ACHN (cell line): ENCODE data around the gene RANBP17.

Source experiments
- DNase-seq: peaks from one replicate; pipeline ENCODE4 v3.0.0-alpha.2; 2015
- in situ Hi-C: cut with HindIII; loops from 2 replicates; pipeline ENCODE4 v1.10.0; 2017; ENCODE audit warnings: low sequenced_read_pairs, low pct_ligation_motif_present, low pct_unique_long_range_greater_than_20kb

RANBP17 gene

DNA sequence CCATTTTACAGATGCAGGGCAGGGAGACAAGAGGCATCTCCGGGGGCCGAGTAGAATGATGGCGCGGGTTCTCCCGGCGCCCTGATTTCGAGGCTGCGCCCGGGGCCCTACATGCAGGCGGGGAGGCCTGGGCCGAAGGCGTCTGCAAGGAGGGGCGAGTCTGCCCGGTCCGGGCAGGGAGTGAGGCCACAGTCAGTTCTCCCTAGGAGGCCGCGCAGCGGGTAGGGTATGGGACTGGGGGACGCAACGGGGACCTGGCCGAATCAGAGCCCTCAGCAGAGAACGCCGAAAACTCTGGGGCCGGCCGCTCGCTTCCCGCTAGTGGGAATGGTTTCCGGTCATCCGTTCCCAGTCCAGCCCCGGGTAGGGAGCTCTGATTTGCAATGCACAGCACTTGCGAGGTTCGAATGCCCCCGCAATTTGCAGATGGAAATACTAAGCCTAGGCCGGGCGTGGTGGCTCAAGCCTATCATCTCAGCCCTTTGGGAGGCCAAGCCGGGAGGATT, 453.6 kb downstream of the RANBP17 start:
- in situ Hi-C loops = no loop called here

DNA sequence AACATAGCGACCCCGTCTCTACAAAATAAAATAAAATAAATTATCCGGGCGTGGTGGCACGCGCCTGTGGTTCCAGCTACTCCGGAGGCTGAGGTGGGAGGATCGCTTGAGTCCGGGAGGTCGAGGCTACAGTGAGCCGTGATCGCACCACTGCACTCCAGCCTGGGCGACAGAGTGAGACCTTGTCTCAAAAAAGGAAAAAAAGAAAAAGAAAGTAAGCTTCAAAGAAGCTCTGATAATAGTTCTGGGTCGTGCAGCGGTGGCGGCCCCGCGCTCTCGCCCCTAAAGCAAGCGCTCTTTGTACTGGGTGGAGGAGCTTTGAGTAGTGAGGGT, 454.1 kb downstream of the RANBP17 start:
- in situ Hi-C loops = no loop called here
- no peak for DNase-seq

More for the DNA sequence above, 453.6 kb downstream of the RANBP17 start:
- no peak for DNase-seq

- in situ Hi-C loops = no loop called here
- no peak for DNase-seq
Measured at GRCh38 chr5:171316258-171317121, 454.7 kb downstream of the RANBP17 start.

GRCh38 chr5:171317230-171317629, 455.4 kb downstream of the RANBP17 start:
- in situ Hi-C loops = no loop called here
- no peak for DNase-seq

DNA sequence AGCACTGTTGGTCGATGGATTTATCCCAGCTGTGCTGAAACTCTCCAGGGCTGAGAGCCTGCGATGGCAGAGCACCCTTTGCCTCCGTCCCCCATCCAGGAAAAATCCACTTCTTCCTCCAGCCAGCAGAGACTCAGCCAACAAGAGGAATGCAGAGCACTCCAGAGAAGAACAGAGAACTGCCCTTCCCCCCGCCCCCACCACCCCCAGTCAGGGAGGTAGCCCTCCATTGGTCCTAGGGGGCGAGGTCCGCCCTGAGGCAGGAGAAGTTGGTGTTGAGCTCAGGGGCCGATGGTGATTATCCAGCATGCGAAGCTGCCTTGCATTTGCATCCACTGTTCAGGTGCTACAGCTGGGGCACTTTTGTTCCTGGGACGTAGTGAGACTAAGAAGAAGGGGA, 456.2 kb downstream of the RANBP17 start:
- no peak for DNase-seq
- in situ Hi-C loops = no loop called here

DNA sequence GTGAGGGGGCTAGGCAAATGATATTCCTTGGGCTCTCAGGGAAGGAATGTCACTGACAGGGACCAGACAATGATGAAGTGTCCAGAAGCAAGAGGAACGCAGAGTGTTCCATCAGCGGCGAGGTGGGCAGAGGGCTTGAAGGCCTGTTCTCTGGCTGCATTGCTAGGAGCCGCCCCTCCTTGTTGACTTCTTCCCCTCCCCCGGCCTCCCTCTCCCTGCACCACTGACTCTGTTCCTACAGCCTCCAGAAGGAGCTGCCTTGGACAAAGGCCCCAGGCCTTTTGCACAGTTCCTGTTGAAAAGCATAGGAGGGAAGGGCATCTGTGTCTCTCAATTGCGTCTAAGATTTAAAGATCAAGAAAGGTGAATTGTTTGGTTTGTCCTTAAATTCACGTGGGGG, 459.6 kb downstream of the RANBP17 start:
- in situ Hi-C loops = no loop called here
- DNase-seq = no peak

DNA sequence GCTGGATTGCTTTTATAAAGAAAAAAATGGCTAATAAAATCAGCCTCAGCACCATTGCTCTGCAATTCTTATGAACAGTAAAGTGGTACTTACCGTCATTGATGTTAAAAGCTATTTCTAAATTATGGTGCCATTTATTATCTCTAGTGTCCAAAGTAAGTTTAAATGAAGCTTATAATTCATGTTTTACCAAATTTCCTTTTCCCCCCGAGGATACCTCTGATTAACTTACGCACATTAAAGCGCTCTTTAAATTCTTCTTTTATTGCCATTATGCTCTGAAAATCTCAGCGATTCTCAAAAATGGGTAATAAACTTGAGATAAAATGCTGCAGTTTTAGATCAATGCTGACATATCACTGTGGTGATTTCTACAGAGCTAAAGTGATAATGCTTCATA, 460.7 kb downstream of the RANBP17 start:
- no peak for DNase-seq
- in situ Hi-C loops = no loop called here

- no peak for DNase-seq
- in situ Hi-C loops = no loop called here
Measured at GRCh38 chr5:171323007-171323406, 461.2 kb downstream of the RANBP17 start.

GRCh38 chr5:171323806-171324632, 462.2 kb downstream of the RANBP17 start:
- in situ Hi-C loops = no loop called here
- DNase-seq = no peak

DNA sequence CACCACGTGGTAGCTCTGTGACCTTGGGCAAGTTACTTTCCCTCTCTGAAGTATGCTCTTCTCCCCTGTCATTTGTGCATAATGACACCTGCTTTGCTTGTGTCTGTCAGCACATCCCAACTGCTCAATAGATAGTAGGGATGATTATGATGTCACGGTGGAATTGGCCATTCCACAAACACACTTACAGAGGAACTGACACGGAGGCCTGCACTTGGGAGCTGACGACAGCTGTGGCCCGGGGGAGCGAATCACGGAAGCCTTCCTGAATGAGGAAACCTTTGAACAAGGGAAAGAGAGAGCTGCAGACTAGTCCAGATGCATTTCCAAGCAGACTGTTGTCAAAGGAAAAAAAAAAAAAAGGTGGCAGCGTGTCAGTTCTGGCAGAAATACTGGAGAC, 468.2 kb downstream of the RANBP17 start:
- in situ Hi-C loops = no loop called here

GRCh38 chr5:171335616-171336015, 473.8 kb downstream of the RANBP17 start:
- in situ Hi-C loops = no loop called here
- DNase-seq = no peak

More for the DNA sequence above, 468.2 kb downstream of the RANBP17 start:
- no peak for DNase-seq

DNA sequence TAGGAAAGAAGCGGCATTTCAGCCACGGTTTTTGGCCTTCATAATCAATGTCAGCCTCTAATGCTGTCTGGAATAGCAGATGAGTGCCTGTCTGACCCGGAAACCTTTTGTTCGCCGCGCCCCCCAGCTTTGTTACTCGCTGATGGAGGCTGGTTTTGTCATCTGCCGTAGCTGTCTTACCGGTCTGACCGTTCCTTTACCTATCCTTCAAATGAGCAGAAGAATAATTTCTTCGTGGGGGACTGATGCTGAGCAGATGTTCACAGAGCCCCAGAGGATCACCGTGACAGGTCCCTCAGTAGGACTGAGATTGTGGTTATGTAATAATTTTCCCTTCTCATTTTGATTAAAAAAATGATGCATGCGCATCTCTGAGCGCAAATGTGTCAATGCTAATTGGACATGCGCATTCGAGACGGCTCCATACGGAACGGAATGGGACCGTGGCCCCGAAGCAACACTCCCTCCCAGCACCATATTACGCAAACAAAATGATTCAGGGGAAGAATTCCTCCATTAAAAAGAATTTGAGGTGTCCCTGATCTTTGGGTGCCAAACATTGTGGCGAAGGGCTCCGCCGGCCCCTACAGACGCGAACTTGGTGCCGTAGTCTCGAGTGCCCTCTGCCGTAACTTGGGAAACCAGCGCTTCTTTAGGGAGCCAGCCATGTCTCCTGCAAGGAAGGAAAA, 474.8 kb downstream of the RANBP17 start:
- in situ Hi-C loops = no loop called here

DNA sequence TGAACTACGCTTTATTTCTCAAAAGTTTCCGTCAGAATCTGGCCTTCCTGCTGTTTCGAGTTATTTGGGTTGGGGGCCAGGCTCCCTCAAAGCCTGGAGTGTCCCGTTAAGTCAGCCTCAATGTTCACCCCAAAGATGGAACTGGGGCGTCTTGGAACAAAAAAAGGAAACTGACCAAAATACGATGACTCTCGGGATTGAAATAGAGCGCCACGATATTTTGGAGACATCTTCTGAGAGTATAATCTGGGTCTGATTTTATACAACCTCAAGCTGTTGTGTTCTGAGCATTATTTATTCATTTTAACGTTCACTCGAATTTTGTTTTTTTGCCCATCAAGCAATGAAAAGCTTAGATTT, 475.4 kb downstream of the RANBP17 start:
- no peak for DNase-seq
- in situ Hi-C loops = no loop called here

More for the DNA sequence above, 474.8 kb downstream of the RANBP17 start:
- DNase-seq = peak; percentile 60

DNA sequence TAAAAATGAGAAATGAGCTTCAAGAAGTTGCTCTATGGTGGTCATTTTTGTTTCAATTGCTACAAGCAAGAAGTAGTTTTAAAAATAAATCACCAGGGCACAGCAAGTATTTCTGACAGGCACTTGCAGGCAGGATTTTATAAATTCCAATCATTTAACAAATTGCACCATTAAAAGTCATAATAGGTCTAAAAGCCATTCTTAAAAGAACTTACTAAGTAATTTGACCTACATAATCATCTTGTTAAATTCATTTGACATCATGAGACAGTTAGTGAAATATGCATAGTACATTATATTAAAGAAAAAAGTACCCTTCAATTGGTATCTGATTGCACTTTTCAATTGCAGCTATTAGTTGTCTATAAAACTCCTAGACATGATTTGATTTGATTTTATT, 478.2 kb downstream of the RANBP17 start:
- in situ Hi-C loops = no loop called here
- no peak for DNase-seq

DNA sequence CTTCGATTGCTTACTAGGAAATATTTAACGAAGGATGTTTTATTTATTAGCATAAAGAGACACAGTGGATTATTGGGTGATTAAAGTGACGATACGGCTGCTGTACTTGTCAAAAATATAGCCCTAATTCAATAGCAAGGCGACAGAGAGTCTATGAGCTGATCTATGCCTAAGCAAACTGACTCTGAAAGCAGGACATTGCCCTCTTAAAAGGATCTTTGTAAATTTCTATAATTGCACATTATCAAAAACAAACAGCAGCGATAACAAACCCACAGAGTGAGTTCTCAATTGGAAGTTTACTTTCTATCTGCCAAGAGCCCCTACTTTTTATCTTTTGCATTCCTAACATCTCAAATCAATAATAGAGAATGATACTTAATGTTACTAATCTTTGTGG, 478.7 kb downstream of the RANBP17 start:
- in situ Hi-C loops = no loop called here
- no peak for DNase-seq

- DNase-seq = peak; percentile 62
- in situ Hi-C loops = no loop called here
Measured at GRCh38 chr5:171342362-171343111, 480.7 kb downstream of the RANBP17 start.

DNA sequence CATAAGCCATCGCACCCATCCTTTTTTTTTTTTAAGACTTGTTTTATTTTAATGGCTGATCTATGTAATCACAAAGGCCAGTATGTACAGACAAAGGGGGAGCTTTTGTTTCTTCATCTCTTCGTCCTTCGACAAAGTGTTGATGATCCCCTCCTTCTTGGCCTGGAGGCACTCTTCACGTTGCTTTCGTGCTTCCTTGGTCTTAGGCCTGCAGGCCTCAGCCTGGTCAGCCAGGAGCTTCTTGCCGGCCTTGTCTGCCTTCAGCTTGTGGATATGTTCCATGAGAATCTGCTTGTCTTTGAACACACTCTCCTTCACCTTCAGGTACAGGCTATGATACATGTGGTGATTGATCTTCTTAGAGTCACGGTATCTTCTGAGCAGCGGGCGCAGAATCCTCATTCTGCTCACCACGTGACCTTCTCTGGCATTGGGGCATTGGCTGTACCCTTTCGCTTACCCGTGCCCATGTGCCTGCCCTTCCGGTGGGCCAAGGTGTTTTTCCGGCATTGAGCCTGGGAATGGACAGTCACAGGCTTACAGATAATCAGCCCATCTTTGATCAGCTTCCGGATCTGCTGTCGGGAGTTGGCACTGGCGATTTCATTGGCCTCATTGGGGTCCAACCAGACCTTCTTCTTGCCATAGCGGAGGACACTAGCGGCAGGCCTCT, 483.3 kb downstream of the RANBP17 start:
- no peak for DNase-seq

More for the DNA sequence above, 483.3 kb downstream of the RANBP17 start:
- in situ Hi-C loops = no loop called here
